ENCODE measurements around the gene ANKRD40CL. TPM values are rescaled to one million over a fixed set of nuclear protein-coding genes. Genes with fewer than 3 reads are reported as not detected.

Gene ANKRD40CL
- total RNA-seq, 1 donor from 2014 or later: not detected

- DNase-seq (ENCODE audit: low spot score): no peak
- intact Hi-C loops (cut with DNase I): no loop called here
Observed at GRCh38 chr17:50792132-50792531, 24.8 kb upstream of the ANKRD40CL start.

DNA sequence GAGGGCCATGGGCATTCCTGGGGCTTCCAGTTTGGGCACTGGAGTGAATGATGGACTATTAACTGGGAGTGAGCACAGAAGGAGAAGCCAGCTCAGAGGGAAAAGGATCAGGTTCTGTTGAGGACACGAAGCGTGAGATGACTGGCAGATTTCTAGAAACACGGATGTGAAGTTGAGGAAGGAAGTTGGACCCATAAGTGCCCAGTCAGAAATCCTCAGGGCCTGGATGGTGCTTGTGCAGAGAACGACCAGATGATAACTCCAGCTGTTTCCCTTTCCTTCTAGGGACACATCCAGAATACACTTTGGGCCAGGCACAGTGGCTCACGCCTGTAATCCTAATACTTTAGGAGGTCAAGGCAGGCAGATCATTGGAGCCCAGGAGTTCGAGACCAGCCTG, 23.3 kb upstream of the ANKRD40CL start:
- intact Hi-C loops (cut with DNase I): no loop called here
- no peak for DNase-seq (ENCODE audit: low spot score)

DNA sequence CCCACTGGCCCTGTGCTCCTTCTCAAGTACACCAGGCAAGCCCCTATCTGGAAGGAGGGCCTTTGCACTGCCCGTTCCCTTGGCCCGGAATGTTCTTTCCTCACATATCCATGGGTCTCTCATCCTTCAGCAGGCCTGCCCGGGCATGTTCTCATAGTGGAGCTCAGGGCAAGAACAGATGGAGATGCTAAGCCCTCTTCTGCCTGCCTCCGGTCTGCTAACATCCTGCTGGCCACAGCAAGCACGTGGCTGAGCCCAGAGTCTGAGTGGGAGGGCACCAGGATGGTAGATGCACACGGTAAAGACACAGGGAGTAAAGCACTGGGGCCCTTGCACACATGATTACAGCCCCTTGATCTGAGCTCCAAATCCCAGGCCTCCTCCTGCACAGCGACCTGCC, 19.8 kb upstream of the ANKRD40CL start:
- intact Hi-C loops (cut with DNase I): loop anchor here (5.0 kb wide), 1 partner anchor 170 kb away; no protein-coding TSS in a partner anchor
- DNase-seq (ENCODE audit: low spot score): no peak

DNA sequence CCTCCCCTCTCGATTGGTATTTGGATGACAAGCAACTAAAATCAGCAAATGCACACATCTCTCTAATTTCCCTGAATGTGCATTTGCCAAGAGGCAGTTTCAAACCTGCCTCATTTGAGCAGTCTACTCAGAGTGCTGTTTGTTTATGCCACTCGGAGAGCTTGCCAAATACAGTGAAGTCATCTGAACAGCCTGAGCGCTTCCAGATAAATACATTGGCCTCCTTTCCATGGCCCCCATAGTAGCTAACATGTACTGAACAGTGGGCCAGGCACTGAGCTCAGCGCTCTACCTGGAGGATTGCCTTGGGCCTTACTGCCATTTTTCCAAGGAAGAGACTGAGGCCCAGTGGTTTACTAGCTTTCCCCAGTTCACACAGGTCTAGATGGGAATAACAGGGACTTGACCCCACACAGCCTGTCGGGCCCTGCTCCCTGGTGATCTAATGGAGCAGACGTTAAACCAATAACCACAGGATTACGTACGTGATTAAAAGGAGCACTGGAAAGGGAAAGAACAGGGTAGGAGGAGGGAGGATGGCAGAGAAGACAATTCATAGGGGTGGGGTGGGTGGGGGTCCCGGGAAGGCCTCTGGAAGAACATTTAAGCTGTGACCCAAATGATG, 18.7 kb upstream of the ANKRD40CL start:
- DNase-seq (ENCODE audit: low spot score): no peak
- intact Hi-C loops (cut with DNase I): loop anchor here (5.0 kb wide), 1 partner anchor 171 kb away; no protein-coding TSS in a partner anchor

DNA sequence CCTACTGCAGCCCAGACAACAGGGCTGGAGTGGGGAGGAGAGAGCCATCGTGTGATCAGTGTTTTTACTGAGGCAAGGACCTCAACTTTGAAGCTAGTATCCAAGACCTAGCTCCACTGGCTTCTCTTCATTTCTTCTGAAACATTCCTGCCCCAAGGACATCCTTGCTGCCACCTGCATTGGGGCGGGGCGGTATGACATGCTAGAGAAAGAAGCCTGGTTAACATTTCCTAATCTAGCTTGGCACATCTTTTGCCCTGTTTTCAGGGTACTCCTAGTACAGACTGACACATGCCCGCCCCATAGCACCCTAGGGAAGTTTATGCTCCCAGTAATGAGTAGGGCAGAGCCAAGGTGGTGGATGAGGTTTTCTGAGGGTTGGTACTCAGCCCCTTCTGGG, 17.8 kb upstream of the ANKRD40CL start:
- no peak for DNase-seq (ENCODE audit: low spot score)
- intact Hi-C loops (cut with DNase I): loop anchor here (5.0 kb wide), 1 partner anchor 172 kb away; no protein-coding TSS in a partner anchor

GRCh38 chr17:50783905-50784304, 16.6 kb upstream of the ANKRD40CL start:
- DNase-seq (ENCODE audit: low spot score): no peak
- intact Hi-C loops (cut with DNase I): loop anchor here (1.0 kb wide), 1 partner anchor 58 kb away; no protein-coding TSS in a partner anchor

DNA sequence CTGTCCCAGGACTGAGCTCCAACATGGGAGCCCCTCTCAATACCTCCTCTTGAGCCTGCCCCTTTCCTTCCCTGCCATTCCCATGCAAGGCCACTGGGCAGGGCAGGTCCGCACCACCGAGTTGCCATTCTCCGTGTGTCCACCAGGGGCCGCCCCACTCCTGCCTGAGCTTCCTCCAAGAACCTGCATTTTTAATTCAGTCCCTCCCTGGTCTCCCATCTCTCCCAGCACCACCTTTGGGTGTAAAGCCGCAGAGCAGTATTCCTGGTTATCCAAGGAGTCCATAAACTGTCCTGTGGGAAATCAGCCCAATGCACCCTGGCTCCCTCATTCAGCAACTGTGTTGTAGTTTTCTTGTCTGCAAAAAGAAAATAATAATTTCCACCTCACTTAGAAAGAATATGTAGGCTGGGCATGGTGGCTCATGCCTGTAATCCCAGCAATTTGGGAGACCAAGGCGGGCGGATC, 15.9 kb upstream of the ANKRD40CL start:
- DNase-seq (ENCODE audit: low spot score): peak; percentile 91
- intact Hi-C loops (cut with DNase I): loop anchor here (1.0 kb wide), 1 partner anchor 59 kb away; no protein-coding TSS in a partner anchor

DNA sequence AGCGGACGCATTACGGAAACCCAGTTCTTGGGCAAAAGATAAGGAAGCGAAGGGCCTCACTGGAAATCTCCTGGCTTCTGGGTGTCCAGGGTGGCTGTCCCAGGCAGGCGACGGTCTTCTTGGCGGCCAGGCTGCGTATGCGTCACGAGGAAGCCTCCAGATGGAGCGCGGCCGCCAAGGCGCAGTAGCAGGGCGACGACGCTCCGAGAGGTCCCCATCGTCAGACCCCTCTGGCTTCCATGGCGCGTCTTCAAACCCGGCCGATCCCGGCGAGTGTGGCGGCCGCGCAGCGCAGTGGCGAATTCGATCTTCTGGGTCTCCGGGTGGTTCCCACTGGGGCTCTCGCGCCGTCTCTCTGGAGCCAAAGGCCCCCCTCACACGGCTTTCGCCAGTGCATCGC, 13.8 kb upstream of the ANKRD40CL start:
- no peak for DNase-seq (ENCODE audit: low spot score)
- intact Hi-C loops (cut with DNase I): no loop called here

DNA sequence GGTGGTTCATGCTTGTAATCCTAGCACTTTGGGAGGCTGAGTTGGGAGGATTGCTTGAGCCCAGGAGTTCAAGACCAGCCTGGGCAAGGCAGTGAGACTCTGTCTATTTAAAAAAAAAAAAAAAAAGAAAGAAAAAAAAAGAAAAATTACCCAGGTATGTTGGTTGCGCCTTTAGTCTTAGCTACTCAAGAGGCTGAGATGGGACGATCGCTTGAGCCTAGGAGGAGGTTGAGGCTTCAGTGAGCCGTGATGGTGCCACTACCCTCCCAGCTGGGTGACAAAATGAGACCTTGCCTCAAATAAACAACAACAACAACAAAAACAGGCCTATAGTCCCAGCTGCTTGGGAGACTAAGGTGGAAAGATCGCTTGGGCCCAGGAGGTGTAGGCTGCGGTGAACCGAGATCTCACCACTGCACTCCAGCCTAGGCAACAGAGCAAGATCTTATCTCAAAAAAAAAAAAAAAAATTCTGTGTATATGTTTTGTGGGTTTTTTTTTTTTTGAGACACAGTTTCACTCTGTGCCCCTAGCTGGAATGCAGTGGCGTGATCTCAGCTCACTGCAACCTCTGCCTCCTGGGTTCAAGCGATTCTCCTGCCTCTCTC, 12.5 kb upstream of the ANKRD40CL start:
- no peak for DNase-seq (ENCODE audit: low spot score)
- intact Hi-C loops (cut with DNase I): no loop called here

GRCh38 chr17:50778988-50779387, 11.7 kb upstream of the ANKRD40CL start:
- no peak for DNase-seq (ENCODE audit: low spot score)
- intact Hi-C loops (cut with DNase I): no loop called here

GRCh38 chr17:50778471-50778870, 11.2 kb upstream of the ANKRD40CL start:
- intact Hi-C loops (cut with DNase I): no loop called here
- no peak for DNase-seq (ENCODE audit: low spot score)

DNA sequence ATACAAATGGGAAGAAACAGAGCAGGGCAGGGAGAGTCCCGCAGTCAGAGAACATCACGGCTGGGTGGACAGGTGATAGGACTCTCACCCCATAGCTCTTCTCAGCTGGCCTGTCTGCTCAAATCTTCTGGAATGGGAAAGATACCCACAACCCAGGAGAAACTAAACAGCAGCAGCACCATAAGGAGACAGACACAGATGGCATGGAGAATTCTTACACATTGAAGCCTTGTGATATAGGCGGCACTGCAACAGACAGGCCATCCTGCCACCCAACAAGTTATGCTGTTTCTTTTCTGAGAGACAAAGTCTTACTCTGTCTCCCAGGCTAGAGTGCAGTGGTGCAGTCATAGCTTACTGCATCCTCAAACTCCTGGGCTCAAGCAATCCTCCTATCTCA, 8.6 kb upstream of the ANKRD40CL start:
- intact Hi-C loops (cut with DNase I): no loop called here
- DNase-seq (ENCODE audit: low spot score): no peak

DNA sequence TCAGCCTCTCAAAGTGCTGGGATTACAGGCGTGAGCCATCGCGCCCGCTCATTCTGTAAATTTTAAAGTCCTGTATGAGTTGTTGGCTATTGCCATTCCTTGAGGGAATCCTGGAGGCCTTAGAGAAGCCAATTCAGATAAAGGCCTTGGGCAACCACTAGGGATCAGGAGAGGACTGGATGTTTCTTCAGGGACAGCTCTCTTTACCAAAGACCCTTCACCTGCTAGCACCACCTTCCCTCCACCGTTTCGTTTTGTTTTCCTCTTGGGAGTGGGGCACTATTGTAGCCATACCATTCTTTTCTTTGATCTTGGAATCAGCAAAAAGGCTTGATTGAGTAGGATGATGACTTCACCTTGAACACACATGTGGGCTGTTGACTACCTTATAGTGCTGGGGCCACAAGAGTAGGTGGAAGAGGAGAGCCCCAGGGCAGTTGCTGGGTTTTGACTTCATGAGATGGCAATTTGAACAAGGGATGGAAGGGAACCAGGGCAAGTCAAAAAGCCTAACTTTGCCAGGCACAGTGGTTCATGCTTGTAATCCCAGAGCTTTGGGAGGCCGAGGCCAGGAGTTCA, 7.0 kb upstream of the ANKRD40CL start:
- no peak for DNase-seq (ENCODE audit: low spot score)
- intact Hi-C loops (cut with DNase I): no loop called here

- intact Hi-C loops (cut with DNase I): no loop called here
Observed at GRCh38 chr17:50771991-50772785, 4.9 kb upstream of the ANKRD40CL start.

DNA sequence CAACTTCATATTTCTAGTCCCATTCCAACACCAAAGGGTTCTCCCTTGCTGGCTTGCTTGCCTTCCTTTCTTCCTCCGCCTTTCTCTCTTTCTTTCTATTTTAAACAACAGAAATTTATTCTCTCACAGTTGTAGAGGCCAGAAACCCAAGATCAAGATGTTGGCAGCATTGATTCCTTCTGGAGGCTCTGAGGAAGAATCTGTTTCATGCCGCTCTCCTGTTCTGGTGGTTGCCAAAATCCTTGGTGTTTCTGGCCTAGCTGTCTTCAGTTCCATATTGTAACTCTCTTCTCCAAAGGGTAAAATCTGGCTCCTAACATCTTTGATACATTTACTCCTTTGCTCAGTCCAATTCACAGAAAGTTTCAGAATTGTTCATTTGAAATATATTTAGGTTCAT, 3.0 kb upstream of the ANKRD40CL start:
- intact Hi-C loops (cut with DNase I): no loop called here
- no peak for DNase-seq (ENCODE audit: low spot score)

More at GRCh38 chr17:50771991-50772785, 4.9 kb upstream of the ANKRD40CL start:
- DNase-seq (ENCODE audit: low spot score): no peak

DNA sequence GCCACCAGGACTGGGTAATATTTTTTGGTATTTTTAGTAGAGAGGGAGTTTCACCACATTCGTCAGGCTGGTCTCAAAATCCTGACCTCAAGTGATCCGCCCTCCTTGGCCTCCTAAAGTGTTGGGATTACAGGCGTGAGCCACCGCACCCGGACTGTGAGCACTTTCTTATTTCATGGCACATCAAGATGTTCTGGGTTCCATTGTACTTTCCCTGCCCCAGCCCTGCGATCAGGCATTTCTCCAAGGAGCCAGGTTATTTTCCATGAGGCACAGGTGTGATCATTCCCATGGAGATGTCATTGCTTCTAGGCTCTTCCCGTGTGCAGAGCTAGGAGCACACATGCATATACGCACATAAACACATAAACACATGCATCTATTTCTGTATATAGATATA, 2.6 kb upstream of the ANKRD40CL start:
- DNase-seq (ENCODE audit: low spot score): no peak
- intact Hi-C loops (cut with DNase I): no loop called here

- no peak for DNase-seq (ENCODE audit: low spot score)
- intact Hi-C loops (cut with DNase I): no loop called here
Observed at GRCh38 chr17:50768346-50768761, 1.0 kb upstream of the ANKRD40CL start.

GRCh38 chr17:50767030-50767429, 288 bp downstream of the ANKRD40CL start:
- intact Hi-C loops (cut with DNase I): no loop called here
- DNase-seq (ENCODE audit: low spot score): no peak

DNA sequence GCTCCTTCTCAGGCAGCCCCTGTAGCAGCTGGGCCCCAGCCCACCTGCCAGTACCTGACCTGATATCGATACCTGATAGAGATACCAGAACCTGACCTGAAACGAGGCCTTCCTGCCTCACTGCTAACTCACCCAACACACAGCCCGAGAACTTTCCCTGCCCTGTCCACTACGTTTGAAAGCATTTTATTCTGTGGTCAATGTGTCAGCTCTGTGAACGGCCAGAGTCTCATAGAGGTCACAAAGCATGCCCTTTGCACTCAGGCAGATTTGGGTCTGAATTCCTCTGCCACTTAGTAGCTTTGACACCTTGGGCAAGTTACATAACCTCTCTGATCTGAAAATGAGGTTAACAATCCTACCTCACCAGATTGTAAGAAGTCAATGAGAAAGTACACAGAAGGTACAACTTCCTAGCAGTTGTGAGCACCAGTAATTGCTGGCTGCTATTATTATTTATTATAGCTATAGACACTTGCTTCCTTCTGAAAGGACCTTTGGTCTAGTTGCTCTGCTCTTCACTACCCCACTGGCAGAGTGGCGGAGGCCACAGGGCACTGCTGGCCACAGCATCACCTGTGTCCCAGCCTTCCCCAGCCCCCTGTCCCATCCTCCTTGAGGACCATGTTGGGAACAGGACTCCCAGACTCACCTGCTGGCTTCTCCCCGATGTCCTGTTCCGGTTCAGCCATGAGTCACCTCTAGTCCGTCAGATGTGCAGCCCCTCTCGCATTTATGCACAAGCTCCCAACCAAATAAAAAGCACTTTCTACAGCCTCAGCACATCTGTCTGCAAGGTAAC, 895 bp downstream of the ANKRD40CL start:
- intact Hi-C loops (cut with DNase I): no loop called here
- no peak for DNase-seq (ENCODE audit: low spot score)
